ENCODE results near the gene DTNA. TPM values are rescaled to one million over a fixed set of nuclear protein-coding genes. Genes with fewer than 3 reads are reported as not detected.
A peak's percentile ranks its signal among the peaks of the same experiment; 100 is the strongest.
"Not testable (repeated sequence)": the region's sequence is repeated elsewhere in the genome, so short reads cannot be mapped to it uniquely, and the experiment has no call there.

The DTNA gene
- total RNA-seq, 1 experiment from 2014 or later, result 0.77 TPM

- no peaks in the 10 kb centered on the region for H3K4me1 ChIP-seq (ENCODE audit: control insufficient read depth, insufficient read depth, low read length)
- DNase-seq (ENCODE audit: low read depth, low spot score), result peak; percentile 41
- no peaks in the 10 kb centered on the region for H3K9me3 ChIP-seq (ENCODE audit: control insufficient read depth, insufficient read depth, low read depth, low read length)
- no peaks in the 10 kb centered on the region for H3K27me3 ChIP-seq (ENCODE audit: control insufficient read depth, insufficient read depth, low read length)
- TF ChIP-seq SIN3A (IDR thresholded peaks at IDR 0.05; ENCODE audit: borderline replicate concordance, insufficient read depth, low read depth, low read length) (no peak), TCF7L2 (IDR thresholded peaks at IDR 0.05; ENCODE audit: low read depth, low read length) (no peak), REST (IDR thresholded peaks at IDR 0.05; ENCODE audit: insufficient read depth in 1 of 2, low read depth in 2 of 2, low read length in 1 of 2) (no peak), POLR2AphosphoS5 (IDR thresholded peaks at IDR 0.05; ENCODE audit: low read depth, low read length) (no peak), CTCF (IDR thresholded peaks at IDR 0.05) (peak; percentile 76)
- BruUV-seq (replicated peaks), result no TSS peak
- H3K27ac ChIP-seq (ENCODE audit: low read length), result no peak overlapping the region
- H3K4me3 ChIP-seq (ENCODE audit: low read depth in 2 of 2, low read length in 2 of 2), result no peak overlapping the region
- ChIA-PET POLR2A (interaction anchor here (0.8 kb wide), 1 partner anchor 77 kb away, joined by 5 read pairs; no protein-coding TSS in a partner anchor), CTCF (interaction anchor here (0.6 to 1.4 kb wide), 4 partner anchors 49 to 127 kb away, joined by 3 to 7 read pairs (median 4); partner anchors contain the start of gene DTNA)
- intact Hi-C loops (cut with micrococcal nuclease; ENCODE audit: unreplicated experiment) (loop anchor here (2.0 kb wide), 1 partner anchor 127 kb away; no protein-coding TSS in a partner anchor), in situ Hi-C loops (cut with HindIII; ENCODE audit: low pct_unique_long_range_greater_than_20kb, low sequenced_read_pairs) (no loop called here)
- no peaks in the 10 kb centered on the region for H3K36me3 ChIP-seq (ENCODE audit: control insufficient read depth, insufficient read depth, low read length)
- ATAC-seq, result peak; percentile 70
Measured at GRCh38 chr18:34661464-34662087, 48.5 kb upstream of the DTNA start.

GRCh38 chr18:34676816-34677574, 33.1 kb upstream of the DTNA start:
- Histone ChIP-seq H3K9me3 (ENCODE audit: control insufficient read depth, insufficient read depth, low read depth, low read length) (no peaks in the 10 kb centered on the region), H3K27ac (ENCODE audit: low read length) (no peak overlapping the region), H3K4me1 (ENCODE audit: control insufficient read depth, insufficient read depth, low read length) (no peaks in the 10 kb centered on the region), H3K4me3 (ENCODE audit: low read depth in 2 of 2, low read length in 2 of 2) (no peak overlapping the region), H3K27me3 (ENCODE audit: control insufficient read depth, insufficient read depth, low read length) (no peaks in the 10 kb centered on the region), H3K36me3 (ENCODE audit: control insufficient read depth, insufficient read depth, low read length) (no peaks in the 10 kb centered on the region)
- ChIA-PET POLR2A (no interaction called here), CTCF (no interaction called here)
- TF ChIP-seq CTCF (IDR thresholded peaks at IDR 0.05) (no peak), POLR2AphosphoS5 (IDR thresholded peaks at IDR 0.05; ENCODE audit: low read depth, low read length) (no peak), REST (IDR thresholded peaks at IDR 0.05; ENCODE audit: insufficient read depth in 1 of 2, low read depth in 2 of 2, low read length in 1 of 2) (no peak), SIN3A (IDR thresholded peaks at IDR 0.05; ENCODE audit: borderline replicate concordance, insufficient read depth, low read depth, low read length) (no peak), TCF7L2 (IDR thresholded peaks at IDR 0.05; ENCODE audit: low read depth, low read length) (no peak)
- DNase-seq (ENCODE audit: low read depth, low spot score) (no peak), ATAC-seq (no peak)
- BruUV-seq (replicated peaks), result no TSS peak
- intact Hi-C loops (cut with micrococcal nuclease; ENCODE audit: unreplicated experiment), result no loop called here
- in situ Hi-C loops (cut with HindIII; ENCODE audit: low pct_unique_long_range_greater_than_20kb, low sequenced_read_pairs), result no loop called here

- H3K4me3 ChIP-seq (ENCODE audit: low read depth in 2 of 2, low read length in 2 of 2); H3K36me3 ChIP-seq (ENCODE audit: control insufficient read depth, insufficient read depth, low read length); H3K27ac ChIP-seq (ENCODE audit: low read length); CTCF ChIA-PET; in situ Hi-C loops (cut with HindIII; ENCODE audit: low pct_unique_long_range_greater_than_20kb, low sequenced_read_pairs); BruUV-seq (replicated peaks); H3K9me3 ChIP-seq (ENCODE audit: control insufficient read depth, insufficient read depth, low read depth, low read length); H3K4me1 ChIP-seq (ENCODE audit: control insufficient read depth, insufficient read depth, low read length); intact Hi-C loops (cut with micrococcal nuclease; ENCODE audit: unreplicated experiment); H3K27me3 ChIP-seq (ENCODE audit: control insufficient read depth, insufficient read depth, low read length); ATAC-seq; POLR2A ChIA-PET; DNase-seq (ENCODE audit: low read depth, low spot score): not testable (repeated sequence)
Measured at GRCh38 chr18:34689750-34690149, 20.3 kb upstream of the DTNA start.

All from Panc1 (cell line).